ENCODE results near the gene CLRN1.

CLRN1 gene

DNA sequence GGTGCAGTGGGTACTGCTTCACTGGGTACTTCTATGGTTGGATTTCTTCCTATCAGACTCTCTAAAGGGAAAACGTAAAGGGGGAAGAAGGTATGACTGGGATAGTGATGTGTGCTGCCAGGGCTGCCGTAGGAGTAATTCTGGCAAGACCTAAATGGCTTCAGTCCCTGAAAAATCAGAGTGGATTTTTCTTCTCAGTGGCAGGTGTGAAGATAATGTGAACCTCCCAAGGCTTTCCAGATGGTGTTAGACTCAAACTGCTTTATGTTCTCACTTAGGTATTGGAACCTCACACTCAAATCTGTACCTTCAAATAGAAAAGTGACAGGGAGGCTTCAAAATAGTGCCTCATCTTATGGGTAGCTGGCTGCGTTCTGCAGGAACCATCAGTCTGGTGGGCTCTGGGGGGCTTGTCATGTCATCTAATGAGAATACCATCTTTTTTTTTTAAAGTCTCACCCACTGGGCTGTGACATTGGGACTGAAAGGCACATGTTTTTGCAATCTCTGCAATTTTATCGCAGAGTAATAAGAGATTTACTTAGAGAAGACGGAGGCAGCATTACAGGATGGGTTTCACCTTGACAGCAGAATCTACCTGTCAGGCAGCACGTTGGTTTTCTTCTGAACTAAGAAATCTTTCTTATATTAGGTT lies 95.8 kb downstream of the CLRN1 start:
- no peak overlapping the region for H3K4me3 ChIP-seq (ENCODE audit: low read depth, low read length)
- DNase-seq (ENCODE audit: low read depth): no peak
- no peak for TF ChIP-seq MYC (IDR thresholded peaks at IDR 0.05; ENCODE audit: low read depth, low read length)
- TF ChIP-seq, protein P1, sequence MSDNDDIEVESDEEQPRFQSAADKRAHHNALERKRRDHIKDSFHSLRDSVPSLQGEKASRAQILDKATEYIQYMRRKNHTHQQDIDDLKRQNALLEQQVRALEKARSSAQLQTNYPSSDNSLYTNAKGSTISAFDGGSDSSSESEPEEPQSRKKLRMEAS (IDR thresholded peaks at IDR 0.05; ENCODE audit: low read depth, low read length): no peak
- no peak for TF ChIP-seq POLR2A (IDR thresholded peaks at IDR 0.05; ENCODE audit: extremely low read depth, insufficient read length)
- TF ChIP-seq, protein P2, sequence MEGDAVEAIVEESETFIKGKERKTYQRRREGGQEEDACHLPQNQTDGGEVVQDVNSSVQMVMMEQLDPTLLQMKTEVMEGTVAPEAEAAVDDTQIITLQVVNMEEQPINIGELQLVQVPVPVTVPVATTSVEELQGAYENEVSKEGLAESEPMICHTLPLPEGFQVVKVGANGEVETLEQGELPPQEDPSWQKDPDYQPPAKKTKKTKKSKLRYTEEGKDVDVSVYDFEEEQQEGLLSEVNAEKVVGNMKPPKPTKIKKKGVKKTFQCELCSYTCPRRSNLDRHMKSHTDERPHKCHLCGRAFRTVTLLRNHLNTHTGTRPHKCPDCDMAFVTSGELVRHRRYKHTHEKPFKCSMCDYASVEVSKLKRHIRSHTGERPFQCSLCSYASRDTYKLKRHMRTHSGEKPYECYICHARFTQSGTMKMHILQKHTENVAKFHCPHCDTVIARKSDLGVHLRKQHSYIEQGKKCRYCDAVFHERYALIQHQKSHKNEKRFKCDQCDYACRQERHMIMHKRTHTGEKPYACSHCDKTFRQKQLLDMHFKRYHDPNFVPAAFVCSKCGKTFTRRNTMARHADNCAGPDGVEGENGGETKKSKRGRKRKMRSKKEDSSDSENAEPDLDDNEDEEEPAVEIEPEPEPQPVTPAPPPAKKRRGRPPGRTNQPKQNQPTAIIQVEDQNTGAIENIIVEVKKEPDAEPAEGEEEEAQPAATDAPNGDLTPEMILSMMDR (IDR thresholded peaks at IDR 0.05; ENCODE audit: low read depth, low read length): no peak
